Esophagus mucosa (tissue), 1 donor: ENCODE results near the gene GULP1. TPM values are rescaled to one million over a fixed set of nuclear protein-coding genes. Genes with fewer than 3 reads are reported as not detected.
"Not testable (repeated sequence)": the region's sequence is repeated elsewhere in the genome, so short reads cannot be mapped to it uniquely, and the experiment has no call there.

Experiments
- ATAC-seq: fragments of 200-7000 bp; cut with Tn5 transposase; one replicate; pipeline ENCODE4 v1.9.1; 2020
- total RNA-seq: library from RNA; stranded (reverse); gene quantifications from one replicate; pipeline ENCODE4 v1.2.4, GENCODE V29; 2023
- donor health status: DM: yes; HTN: yes; CAD: no.

GULP1 gene
- total RNA-seq, 1 donor from 2014 or later, result 10.2 TPM

DNA sequence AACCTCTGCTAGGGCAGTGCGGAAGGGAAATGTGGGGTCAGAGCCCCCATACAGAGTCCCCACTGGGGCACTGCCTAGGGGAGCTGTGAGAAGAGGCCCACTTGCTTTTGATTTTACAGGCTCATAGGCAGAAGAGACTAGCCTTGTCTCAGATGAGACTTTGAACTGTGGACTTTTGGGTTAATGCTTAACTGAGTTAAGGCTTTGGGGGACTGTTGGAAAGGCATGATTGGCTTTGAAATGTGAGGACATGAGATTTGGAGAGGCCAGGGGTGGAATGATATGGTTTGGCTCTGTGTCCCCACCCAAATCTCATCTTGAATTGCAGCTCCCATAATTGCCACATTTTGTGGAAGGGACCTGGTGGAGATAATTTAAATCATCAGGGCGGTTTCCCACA, 267.8 kb downstream of the GULP1 start:
- ATAC-seq, result not testable (repeated sequence)

DNA sequence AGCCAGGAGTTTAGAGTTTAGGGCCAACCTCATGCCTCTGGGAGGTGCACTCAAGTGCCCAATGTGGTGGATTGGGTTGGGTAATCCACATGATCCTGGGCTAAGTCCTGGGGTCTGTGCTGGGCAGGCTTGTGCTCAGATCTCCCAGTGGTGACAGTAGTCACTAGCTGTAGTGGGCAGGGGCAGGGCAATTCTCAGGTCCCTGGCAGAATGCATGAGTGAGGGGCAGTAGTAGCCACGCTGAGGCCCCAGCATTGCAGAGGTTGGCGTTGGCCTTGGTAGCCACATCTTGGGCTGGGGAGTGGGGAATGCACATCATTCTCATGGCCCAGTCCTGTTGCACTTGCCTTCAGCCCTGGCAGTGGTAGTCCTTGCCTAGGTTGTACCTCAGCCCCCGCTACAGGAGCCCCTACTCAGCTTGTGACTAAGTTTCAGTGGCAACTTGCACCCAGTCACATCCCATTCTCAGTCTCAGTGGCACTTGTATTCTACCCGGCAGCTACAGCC, 269.9 kb downstream of the GULP1 start:
- ATAC-seq, result no peak

DNA sequence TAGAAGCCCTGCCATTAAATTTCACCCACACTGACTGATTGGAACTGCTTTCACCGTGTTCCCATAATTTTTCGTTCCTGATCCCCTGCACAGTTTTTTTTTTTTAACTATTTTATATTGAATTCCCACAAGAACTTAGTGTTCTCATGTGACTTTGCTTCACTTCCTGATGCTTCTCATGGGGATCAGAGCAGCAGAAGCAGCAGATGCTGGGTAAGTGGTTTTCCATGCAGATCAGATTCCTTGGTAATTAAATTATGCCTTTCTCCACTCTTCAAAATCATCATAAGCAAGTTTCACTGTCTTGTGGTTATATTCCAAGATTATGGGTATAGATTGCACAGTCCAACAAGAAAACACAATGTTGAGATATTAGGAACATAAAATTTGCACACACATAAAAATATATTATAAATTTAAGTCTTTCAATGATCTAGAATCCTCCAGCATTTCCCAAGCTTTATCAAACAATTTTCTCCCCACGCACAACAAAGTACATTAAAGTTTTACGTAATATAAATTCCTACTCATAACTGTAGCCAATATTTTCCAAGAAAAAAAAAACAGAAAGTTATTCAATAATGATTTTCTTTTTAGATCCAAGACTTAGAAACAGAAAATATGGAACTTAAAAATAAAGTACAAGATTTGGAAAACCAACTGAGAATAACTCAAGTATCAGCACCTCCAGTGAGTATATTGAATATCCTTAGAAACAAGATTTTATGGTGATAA, 277.9 kb downstream of the GULP1 start:
- no peak for ATAC-seq

DNA sequence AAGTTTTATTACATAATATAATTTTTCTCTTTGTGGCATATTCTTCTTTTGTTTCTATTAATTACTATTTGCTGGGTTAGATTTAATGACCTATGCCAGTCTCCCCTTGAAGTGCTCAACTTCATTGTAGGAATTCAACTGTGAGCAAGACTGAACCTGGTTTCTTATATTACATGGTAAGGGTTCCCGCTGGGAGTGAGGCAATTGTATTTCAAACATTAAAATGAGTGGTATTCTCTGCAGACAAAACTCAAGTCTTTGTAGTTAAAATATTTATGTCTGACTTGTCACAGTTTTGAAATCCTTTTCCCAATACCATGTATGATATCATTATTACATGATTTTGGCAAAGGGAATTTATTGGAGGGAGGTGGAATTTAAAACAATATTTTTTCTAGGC, 278.7 kb downstream of the GULP1 start:
- ATAC-seq, result no peak

DNA sequence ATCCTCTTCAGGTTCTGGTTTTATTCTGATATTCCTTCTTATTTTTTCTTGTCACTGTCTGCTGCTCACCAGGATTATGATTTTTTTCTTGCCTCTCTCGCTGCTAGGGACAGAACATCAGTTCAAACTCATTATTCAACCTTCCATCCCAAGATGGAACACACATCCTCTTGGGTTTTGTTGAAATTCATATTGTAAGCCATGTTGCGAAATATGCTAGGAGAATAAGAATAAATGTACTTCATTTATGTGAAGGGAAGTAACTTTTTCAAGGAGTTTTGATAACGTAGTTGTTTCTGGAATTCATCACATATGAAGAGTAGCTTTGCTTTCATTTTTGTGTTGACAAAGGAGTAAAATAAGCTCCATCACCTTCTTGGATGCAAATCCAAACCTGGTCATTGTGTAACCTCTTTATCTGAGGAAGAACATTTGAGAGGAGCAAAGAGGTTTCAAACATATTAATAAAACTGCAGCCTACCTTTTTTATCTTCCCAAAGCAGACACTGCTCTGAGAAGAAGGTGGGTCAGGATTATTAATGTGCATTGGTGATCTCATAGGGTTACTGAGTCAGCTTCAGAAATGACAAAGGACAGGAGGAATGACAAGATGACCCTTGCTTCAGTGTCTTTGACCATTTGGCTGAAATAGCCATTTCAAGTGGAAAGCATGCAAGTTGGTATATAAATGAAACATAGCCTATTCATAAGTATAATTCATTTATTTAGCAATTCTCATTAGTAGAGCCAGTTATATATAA, 280.0 kb downstream of the GULP1 start:
- no peak for ATAC-seq

DNA sequence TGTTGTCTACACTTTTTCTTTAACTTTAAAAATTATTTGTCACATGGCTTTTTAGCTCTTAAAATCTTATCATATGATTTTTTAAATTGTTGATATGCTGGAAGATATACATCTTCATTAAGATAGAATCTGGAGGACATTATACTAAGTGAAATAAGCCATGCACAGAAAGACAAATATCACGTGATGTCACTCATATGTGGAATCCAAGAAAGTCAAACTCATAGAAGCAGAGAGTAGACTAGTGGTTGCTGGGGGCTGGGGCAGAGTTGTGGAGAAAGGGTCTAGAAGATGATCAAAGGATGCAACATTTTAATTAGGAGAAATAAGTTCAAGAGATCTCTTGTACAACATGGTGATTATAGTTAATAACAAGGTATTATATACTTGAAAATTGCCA, 280.9 kb downstream of the GULP1 start:
- no peak for ATAC-seq

DNA sequence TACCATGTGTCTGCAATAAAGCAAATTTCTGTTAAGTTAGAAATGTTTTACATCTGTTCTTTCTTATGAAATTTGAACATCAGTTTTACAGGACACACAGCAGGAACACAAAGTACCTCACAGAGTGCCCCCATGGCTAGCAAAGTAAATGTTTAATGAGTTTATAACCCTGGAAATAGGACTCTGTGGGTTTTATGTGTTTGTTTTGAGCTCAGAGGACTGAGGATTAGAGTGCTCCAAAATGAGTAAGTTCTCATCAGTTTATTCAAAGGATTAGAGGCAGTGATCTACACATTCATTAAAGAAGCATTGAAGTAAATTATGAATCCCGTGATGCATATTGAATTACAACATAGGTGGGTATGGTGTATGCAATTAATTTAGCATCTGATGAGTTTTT, 281.8 kb downstream of the GULP1 start:
- no peak for ATAC-seq

DNA sequence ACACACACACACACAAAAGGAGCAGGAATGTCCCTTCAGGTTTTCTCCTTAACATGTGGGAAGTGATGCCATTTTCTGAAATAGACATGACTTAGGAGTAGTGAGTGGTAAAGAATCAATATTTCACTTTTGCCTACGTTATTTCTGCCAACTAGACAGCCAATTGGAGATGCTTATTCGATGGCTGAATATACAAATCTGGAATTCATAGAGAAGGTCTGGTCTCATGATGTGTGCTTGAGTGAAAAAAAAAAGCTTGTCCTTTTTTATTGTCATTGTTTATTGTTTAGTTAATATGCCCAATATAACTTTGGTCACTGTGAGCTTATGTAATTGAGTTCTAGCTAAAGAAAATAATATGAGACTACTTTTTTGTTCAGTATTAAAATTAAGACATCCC, 284.3 kb downstream of the GULP1 start:
- ATAC-seq, result no peak

DNA sequence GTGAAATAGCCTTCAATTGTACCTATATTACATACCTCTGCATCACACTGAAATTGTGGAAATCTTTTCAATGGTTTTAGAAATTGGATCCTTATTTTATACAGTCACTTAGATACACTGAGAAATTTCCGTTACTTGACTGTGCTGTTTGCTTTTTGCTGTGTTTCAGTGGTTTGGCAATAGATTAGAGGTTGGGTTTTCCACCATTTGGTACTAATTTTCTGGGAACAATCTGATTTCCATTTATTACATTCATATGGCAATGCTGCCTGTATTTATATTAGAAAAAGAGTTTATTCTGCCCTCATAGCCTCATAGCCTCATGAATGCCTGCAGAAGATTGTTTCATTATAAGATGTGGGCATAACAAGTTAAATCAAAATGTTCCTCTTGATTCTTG, 285.0 kb downstream of the GULP1 start:
- no peak for ATAC-seq

DNA sequence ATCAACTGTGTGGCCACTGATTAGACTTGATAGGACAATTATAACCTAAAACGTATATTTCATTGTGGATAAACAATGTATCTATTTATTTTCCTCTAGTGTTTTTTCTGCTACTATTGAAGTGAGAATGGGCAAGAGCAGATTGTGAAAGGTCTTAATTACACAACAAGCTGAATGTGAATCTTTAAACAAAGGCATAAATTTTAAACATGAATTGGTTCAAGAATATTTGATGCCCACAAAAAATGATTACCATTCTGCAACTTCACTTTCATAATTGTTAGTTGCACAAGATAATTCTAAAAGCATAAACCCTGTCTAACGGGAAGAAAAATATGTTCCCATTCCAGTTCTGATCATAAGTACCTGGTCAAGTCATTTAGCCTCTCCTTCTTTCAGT, 285.6 kb downstream of the GULP1 start:
- ATAC-seq, result no peak

DNA sequence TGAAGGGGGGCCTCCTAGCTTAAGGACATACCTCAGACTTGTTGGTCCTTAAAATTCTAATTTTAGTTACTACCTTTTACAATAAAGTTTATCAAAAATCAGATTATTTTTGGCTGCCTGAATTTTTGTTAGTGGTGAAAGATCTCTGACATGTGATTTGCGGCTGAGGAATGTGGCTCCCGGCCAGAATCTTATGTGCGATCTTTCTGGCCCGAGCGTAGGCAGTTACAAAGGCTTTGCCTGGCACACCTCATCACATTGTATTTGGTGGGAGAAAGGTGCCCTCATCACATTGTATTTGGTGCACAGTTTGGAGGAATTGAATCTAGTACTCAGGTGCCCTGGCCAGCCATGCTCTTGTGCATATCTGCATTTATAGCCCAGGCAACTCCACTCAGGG, 289.1 kb downstream of the GULP1 start:
- ATAC-seq, result no peak

DNA sequence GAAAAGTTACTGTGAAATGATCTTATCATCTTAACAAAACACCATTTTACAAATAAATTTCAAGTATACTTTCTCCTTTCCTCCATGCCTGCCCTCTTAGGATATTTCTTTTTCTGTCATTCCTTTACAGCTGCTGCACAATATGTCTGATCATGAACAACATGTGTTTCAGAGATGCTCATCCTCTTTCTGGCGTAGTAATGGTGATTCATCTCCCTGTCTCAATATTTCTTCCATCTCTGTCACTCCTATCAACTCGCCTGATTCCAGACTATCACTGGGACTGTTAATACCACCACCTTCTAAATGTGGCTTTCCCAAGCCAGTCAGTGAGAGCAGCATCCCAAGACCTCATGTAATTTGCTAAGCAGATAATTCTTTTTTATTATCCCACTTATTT, 290.5 kb downstream of the GULP1 start:
- ATAC-seq, result no peak

DNA sequence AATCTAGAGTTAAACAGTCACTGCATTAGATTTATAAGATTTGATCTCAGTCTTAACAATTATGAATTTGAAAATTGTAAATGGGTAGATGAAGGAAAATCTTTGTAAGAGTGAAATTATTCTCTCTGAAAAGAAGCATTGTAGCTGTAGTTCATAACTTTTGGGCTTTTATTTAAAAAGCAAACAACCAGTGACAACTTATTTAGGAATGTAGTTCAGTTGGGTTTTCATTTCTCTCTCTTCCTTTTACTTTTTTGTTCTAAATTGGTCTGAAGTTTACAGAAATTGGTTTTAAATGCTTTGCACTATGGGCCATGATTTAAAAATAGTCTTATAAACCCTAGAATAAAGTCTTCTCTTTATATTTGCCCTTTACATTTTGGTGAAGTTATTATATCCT, 296.6 kb downstream of the GULP1 start:
- ATAC-seq, result no peak

DNA sequence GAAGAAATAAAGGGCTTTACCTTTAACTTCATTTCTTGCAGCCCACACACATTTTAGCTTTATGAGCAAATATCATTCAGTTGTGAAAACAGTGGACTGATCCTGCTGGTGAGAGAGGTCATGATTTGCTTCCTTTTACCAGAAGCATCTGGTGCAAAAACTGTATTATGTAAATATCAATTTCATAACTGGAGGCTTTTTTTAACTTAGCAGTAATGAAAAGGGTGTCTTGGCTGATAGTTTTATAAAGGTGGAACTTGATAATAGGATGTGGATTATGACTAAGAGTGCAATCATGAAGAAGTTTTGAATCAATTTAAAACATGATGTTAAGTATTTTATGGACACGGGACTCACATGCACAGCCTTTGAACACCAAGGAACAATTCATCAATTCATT, 304.4 kb downstream of the GULP1 start:
- ATAC-seq, result no peak

DNA sequence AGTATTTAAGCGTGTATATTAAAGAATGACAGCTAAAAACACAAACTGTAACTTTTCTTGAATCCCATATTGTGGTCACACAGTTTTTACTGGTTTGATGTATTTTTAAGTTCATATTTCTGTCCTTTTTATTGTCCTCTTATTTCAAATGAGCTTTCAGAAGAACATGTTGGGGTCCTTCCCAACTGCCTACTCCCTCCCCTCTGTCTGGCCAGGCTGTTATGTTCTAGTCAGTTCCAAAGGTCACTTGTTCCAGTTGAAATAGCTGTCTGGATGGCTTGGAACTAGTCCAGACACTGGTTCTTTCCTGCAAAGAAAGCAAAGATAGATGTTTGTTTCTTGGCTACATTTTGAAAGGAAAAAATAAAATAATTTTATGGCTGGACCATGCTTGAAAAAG, 306.9 kb downstream of the GULP1 start:
- no peak for ATAC-seq

DNA sequence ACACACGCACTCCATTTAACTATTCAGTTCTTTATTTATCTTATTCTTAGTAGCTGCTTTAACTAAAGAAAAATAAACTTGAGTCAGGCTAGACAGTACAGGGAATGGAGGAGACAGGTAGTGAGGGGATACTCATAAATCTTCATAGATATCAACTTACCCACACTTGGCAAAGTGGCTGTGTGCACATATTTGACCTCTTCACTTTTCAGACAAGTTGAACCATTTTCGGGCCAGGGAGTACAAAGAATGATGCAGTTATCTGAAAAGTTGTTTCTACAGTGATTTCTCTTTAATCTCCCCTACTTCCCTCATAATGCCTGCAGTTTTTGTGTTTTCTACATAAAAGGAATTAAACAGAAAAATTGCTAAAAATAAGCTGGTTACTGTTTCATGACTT, 307.5 kb downstream of the GULP1 start:
- no peak for ATAC-seq

DNA sequence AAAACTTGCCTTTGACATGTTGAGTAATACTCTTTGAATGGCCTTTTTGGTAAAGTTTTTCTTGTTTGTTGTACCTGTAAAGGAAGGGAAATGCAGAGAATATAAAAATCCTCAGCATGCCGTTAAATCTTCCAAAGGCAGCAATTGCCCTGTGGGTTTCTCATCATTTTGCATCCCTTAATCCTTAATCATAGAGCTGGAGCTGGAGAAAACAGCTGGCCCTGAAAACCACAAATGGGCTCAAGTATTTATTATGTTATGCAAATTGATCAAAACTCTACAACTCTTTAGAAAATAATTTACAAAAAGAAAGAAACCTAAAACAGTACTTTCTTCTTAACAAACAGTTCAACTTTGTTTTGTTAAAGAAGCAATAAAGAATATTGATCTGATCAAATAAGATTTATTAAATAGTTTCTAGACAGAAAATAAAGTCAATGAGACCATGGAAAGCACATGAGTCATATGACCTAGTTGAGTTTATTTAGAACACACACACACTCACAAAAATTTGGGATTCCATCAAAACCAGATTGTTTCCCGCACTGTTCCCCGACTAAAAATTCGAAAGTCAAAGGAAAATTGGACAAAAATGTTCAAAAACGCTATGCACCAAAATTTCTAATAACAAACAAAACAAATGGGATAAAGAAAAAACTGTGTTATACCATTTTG, 309.0 kb downstream of the GULP1 start:
- no peak for ATAC-seq

DNA sequence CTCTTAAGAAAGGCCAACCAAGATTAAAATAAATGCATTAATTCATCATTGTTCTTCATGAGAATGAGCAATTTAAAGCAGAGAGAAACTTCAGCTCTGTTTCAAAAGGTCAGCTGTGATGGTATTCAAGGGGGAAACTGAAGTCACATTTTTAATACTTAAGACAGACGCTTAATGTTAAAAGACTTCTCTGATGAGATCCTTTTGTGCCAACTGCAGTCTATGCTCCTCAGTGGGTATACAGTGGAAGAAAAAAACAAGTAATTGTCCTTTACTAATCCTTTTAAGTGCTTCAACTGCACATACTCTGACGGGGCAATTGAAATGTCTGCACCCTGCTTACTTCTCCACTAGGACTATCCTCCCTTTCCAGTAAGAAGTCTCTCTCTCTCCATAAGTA, 309.7 kb downstream of the GULP1 start:
- no peak for ATAC-seq

DNA sequence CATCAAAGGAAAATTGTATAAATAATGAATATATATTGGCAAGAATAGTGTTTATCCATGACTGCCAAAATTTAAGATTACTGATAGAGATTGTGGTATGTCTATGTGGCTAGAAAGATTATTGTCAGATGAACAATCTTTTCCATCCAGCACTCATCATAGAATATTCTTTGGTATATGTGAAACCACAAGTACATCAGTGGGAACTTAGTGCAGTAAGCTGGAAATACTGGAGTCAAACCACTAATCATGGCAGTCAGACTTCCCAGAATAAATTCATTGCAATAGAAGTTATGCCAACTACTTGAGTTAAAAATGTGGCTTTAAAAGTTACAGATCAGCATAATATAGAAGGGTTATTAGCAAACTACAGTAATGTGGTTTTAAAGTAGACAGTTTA, 310.3 kb downstream of the GULP1 start:
- ATAC-seq, result no peak

DNA sequence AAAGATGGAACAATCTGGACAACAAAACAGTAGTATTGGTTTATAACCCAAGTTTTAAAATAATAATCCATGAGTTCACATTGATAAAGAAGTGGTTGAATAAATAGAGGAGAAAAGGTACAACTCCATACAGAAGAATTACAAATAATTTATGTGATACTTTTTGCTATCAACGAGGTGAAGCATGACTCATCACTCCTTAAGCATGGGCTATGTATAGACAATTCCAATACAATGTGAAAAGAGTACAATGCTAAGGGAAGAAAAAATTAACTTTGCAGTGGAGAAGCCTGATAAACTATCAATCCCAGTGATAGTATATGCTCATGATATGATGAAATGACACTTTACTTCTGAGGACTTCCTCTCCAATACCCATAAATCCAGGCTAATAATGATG, 312.9 kb downstream of the GULP1 start:
- no peak for ATAC-seq

DNA sequence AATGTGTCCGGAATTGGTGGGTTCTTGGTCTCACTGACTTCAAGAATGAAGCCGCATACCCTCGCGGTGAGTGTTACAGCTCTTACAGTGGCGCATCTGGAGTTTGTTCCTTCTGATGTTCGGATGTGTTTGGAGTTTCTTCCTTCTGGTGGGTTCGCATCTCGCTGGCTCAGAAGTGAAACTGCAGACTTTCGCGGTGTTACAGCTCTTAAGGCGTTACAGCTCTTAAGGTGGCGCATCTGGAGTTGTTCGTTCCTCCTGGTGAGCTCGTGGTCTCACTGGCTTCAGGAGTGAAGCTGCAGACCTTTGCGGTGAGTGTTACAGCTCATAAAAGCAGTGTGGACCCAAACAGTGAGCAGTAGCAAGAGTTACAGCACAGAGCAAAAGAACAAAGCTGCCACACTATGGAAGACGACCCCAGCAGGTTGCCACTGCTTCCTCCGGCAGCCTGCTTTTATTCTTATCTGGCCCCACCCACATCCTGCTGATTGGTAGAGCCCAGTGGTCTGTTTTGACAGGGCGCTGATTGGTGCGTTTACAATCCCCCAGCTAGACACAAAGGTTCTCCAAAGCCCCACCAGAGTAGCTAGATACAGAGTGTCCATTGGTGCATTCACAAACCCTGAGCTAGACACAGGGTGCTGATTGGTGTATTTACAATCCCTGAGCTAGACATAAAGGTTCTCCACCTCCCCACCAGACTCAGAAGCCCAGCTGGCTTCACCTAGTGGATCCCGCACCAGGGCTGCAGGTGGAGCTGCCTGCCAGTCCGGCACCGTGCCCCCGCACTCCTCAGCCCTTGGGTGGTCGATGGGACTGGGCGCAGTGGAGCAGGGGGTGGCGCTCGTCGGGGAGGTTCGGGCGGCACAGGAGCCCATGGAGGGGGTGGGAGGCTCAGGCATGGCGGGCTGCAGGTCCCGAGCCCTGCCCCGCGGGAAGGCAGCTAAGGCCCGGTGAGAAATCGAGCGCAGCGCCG, 314.2 kb downstream of the GULP1 start:
- ATAC-seq, result not testable (repeated sequence)

DNA sequence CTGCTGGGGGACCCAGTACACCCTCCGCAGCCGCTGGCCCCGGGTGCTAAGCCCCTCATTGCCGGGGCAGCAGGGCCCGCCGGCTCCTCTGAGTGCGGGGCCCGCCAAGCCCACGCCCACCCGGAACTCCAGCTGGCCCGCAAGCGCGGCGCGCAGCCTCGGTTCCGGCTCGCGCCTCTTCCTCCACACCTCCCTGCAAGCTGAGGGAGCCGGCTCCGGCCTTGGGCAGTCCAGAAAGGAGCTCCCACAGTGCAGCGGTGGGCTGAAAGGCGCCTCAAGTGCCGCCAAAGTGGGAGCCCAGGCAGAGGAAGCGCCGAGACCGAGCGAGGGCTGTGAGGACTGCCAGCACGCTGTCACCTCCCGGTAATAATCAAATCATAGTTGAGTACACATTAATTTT, 314.9 kb downstream of the GULP1 start:
- not testable (repeated sequence) for ATAC-seq
